Umbilical cord (tissue), 2 donors: ENCODE measurements around the gene GPR162. TPM values are rescaled to one million over a fixed set of nuclear protein-coding genes. Genes with fewer than 3 reads are reported as not detected.
A peak's percentile ranks its signal among the peaks of the same experiment; 100 is the strongest.

Source experiments
- DNase-seq: peaks from one replicate; pipeline ENCODE4 v3.0.0-alpha.2; 2015; ENCODE audit warnings: low spot score
- total RNA-seq: library from RNA; depleted of rRNA; stranded (reverse); fragments of >200 nt; gene quantifications from one replicate; pipeline ENCODE4 v1.2.3, GENCODE V29; 2014; ENCODE audit warnings: low replicate concordance; ENCODE audit not compliant: insufficient read depth

Gene GPR162, protein sequence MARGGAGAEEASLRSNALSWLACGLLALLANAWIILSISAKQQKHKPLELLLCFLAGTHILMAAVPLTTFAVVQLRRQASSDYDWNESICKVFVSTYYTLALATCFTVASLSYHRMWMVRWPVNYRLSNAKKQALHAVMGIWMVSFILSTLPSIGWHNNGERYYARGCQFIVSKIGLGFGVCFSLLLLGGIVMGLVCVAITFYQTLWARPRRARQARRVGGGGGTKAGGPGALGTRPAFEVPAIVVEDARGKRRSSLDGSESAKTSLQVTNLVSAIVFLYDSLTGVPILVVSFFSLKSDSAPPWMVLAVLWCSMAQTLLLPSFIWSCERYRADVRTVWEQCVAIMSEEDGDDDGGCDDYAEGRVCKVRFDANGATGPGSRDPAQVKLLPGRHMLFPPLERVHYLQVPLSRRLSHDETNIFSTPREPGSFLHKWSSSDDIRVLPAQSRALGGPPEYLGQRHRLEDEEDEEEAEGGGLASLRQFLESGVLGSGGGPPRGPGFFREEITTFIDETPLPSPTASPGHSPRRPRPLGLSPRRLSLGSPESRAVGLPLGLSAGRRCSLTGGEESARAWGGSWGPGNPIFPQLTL
- total RNA-seq = 1.9 TPM

DNA sequence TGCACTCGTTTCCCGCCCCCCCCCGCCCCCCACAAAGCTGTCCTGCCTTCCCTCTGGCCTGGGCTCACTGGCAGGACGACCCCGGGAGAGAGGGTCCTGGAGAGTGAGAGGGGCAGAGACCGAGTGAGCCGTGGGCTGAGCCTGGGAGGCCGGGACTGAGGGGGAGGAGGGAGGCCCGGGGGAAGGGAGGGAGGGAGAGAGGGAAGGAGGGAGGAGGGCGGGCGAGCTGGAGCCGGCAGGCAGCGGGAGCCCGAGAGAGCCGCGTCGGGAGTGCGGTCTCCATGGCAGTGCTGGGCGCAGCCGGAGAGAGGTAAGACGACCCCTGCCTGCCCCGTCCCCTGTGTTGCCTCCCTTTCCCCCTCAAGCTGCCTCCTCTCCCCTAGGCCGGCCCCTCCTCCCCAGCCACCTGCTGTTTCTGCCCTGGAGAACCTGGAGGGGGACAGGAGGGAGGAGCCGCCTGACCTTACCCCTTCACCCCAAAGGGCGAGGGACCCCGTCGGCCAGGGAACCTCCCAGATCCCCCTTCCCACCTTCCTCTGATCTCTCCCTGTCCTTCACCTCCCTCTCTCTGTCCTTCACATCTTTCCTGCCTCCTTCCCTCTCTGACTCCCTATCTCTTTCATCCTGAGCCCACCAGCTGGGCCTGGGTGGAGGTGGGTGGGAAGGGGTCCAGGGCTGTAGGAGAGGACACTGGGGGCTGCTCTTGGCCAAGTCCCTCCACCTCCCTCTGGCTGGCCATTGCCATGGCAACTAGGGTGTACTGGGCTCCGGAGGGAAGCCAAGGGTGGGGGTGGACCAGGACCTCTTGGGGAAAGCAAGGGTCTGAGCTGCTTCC, at the start of gene GPR162:
TSS of gene GPR162 (plus strand) at position 231 of the 835 bp plus-strand sequence. CDS start 2,078 bp downstream, outside the sequence.
- DNase-seq = no peak

DNA sequence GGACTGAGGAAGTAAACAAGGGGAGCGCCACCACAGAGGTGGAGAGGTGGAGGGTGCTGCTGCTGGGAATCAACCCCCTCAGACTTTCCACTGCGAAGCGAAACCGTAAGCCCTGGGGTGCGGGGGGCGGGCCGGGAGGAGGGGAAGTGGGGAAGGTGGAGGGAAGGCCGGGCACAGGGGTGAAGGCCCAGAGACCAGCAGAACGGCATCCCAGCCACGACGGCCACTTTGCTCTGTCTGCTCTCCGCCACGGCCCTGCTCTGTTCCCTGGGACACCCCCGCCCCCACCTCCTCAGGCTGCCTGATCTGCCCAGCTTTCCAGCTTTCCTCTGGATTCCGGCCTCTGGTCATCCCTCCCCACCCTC, 49.3 kb upstream of the GPR162 start, which contains the start of gene LAG3:
TSS of gene LAG3 (plus strand) at position 190 of the 365 bp plus-strand sequence. CDS start 333 bp downstream, outside the sequence.
- DNase-seq = no peak

GRCh38 chr12:6772726-6773589, 48.7 kb upstream of the GPR162 start:
- DNase-seq = no peak

- no peak for DNase-seq
These were observed 47.9 kb upstream of the GPR162 start for GRCh38 chr12:6773590-6774351.

DNA sequence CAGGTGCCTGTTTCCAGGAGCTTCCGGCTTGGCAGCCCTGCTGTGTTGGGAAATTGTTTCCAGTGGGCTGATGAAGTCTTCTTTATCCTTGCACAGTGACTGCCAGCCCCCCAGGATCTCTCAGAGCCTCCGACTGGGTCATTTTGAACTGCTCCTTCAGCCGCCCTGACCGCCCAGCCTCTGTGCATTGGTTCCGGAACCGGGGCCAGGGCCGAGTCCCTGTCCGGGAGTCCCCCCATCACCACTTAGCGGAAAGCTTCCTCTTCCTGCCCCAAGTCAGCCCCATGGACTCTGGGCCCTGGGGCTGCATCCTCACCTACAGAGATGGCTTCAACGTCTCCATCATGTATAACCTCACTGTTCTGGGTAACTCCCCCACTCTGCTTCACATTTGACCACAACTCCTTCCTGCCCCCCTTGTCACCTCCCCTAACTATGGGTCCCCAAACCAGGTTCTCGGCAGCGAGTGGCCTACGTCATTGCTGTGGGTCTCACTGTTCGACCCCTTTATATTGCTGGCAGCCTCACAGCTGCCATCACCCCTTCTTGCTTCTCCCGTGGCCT, 47.0 kb upstream of the GPR162 start:
- DNase-seq = no peak

GRCh38 chr12:6775185-6776174, 46.1 kb upstream of the GPR162 start:
- DNase-seq = no peak

- DNase-seq = no peak
These were observed 44.2 kb upstream of the GPR162 start for GRCh38 chr12:6777386-6777785.

DNA sequence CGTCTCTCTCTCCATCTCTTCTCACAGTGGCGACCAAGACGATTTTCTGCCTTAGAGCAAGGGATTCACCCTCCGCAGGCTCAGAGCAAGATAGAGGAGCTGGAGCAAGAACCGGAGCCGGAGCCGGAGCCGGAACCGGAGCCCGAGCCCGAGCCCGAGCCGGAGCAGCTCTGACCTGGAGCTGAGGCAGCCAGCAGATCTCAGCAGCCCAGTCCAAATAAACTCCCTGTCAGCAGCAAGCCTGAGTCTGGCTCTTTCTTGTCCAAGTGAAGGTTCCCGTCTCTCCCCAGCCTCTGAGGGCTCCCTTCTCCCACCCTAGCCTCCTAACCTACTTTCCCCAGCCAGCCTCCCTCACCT, 43.4 kb upstream of the GPR162 start:
- DNase-seq = peak; percentile 25

- DNase-seq = peak; percentile 98
These were observed 42.8 kb upstream of the GPR162 start for GRCh38 chr12:6778574-6779550.

GRCh38 chr12:6779708-6780432, 41.8 kb upstream of the GPR162 start:
- no peak for DNase-seq

- DNase-seq = no peak
These were observed 41.0 kb upstream of the GPR162 start for GRCh38 chr12:6780573-6780972.

GRCh38 chr12:6782119-6782518, 39.5 kb upstream of the GPR162 start:
- DNase-seq = no peak

DNA sequence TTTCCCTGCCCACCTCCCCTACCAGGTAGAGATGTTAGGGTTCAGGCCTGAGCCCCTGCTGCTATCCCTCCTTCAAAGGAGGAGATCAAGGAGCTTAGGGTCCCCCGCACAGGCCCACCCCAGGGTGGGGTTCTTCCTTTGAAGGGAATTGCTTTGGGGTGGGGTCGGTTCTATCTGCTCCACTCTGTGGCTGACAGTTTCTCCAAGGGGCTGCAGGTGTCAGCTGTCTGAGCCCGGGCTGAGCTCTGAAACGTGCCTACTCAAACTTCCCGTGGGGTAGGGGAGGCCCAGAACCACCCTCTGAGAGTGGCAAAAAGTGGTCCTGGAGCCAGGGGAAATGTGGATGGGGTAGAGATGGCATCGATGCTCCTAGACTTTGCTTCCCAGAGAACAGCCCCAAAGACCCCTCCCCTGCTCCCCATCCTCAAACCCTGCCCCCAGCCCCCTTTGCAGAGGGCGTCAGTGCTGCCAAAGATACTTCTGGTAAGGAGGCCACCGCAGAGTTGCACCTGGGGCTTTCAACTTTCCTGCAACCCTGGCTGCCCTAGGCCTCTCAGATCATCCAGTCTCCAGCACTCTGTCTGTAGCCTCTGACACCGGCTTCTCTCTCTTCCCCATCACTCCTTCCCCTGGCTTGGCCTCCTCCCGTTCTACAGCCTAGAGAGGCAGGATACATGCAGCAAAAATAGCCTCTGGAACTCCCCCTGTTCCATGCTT, 38.6 kb upstream of the GPR162 start:
- DNase-seq = no peak

DNA sequence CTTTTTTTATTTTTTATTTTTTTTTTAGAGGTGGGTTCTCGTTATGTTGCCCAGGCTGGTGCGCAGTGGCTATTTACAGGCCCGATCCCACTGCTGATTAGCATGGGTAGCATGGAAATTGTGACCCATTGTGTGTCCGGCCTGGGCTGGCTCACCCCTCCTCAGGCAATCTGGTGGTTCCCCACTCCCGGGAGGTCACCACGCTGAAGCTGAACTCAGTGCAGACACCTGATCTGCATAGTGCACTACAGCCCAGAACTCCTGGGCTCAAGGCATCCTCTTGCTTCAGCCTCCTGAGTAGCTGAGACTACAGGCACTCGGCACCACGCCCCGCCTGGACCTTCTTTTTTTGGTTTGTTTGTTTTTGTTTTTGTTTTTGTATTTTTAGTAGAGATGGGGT, 37.8 kb upstream of the GPR162 start:
- DNase-seq = no peak

- no peak for DNase-seq
These were observed 37.3 kb upstream of the GPR162 start for GRCh38 chr12:6784296-6784695.

GRCh38 chr12:6784761-6785160, 36.9 kb upstream of the GPR162 start:
- DNase-seq = no peak
